ENCODE measurements around the gene GPBAR1.

The GPBAR1 gene

DNA sequence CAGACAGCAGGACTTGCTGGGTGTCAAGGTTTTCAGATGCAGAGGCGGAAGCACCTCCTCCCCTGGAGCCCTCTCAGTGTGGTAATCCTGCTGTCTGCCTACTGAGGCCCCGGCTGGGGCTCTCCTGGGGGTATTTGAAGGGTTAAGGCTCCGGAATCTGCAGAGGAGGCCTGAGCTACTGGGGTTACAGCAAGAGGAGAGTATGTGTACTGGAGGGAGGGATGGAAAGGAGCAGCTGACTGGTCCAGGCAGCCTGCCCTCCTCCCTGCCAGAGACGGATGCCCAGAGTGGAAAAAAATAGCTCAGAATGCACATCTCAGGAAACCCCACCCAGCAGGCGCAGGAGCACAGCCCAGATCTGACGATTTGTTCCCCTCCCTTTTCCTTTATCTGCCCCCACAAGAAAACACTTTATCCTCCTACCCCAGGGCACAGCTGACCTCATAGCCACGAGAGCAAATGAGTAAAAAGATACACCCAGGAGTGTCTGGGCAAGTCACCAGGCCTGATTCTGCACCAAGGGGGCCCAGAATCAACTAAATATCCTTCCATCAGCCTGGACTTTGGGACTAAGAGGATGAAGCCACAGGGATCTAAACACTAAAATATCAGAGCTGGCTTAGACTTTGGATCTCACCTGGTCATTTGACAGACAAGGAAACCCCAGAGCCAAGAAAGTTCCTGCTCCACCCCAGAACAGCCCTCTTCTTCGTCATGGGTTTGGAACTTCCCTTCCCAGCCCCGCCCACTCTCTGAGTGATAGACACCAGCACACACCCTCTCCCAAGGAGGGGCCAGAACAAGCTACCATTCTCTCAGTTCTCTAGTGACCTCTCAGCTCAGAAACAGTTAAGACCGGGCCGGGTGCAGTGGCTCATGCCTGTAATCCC lies 26.0 kb downstream of the GPBAR1 start:
- H3K27me3 ChIP-seq (ENCODE audit: insufficient read depth, poor library complexity, severe bottlenecking): no peaks in the 10 kb centered on the region
- peak overlapping the region; percentile 40 for H3K4me3 ChIP-seq (replicated peaks; ENCODE audit: insufficient read depth, low read length)
- TF ChIP-seq SPI1 (IDR thresholded peaks at IDR 0.05; ENCODE audit: borderline replicate concordance, low read depth) (peak; percentile 57; the same call in 1 of the 2 replicates), POLR2AphosphoS5 (IDR thresholded peaks at IDR 0.05; ENCODE audit: low read depth) (peak; percentile 42), REST (IDR thresholded peaks at IDR 0.05; ENCODE audit: insufficient replicate concordance, low read depth) (peak; percentile 35), GABPA (IDR thresholded peaks at IDR 0.05; ENCODE audit: low read depth) (no peak), CTCF (IDR thresholded peaks at IDR 0.05; ENCODE audit: insufficient read depth, low read length) (no peak)
- peak overlapping the region; percentile 73 for H3K27ac ChIP-seq (replicated peaks)
- peak; percentile 72 to 93 for DNase-seq (ENCODE audit: low read depth in 1 of 2, low spot score in 1 of 2)

DNA sequence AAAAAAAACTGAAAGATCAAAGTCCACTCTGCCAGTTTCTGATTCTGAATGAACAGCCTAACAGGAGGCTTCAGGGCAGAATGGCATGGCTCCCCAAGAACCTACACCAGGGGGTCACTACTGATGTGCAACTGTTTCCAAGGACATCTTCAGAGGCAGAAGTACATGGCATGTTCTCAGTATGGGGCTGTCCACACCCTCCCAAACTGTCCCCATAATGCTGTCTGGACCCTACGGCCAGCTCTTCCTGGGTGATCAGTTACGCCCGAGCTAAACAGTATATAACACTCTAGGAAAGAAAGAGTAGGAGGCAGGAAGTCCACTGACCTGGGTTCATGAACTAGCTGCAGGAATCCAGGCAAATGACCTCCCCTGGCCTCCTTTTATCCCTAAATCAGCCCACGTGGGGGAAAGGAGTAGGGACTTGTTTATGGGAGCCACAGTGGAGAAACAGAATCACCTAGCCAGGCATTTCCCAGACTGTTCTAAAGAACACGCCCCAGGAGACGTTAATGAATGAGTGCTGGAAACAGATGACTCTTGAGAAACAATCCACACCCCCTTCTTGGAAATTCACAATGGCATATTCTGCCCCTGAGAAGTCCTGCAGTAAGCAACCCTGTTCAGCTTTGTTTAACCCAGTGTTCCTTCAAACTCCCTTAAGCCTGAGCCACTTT lies 29.0 kb downstream of the GPBAR1 start:
- no peak for DNase-seq (ENCODE audit: low read depth in 1 of 2, low spot score in 1 of 2)
- Histone ChIP-seq H3K27ac (replicated peaks) (peak overlapping the region; percentile 77), H3K4me3 (replicated peaks; ENCODE audit: insufficient read depth, low read length) (no peak overlapping the region), H3K27me3 (ENCODE audit: insufficient read depth, poor library complexity, severe bottlenecking) (no peaks in the 10 kb centered on the region)
- no peak for TF ChIP-seq SPI1 (IDR thresholded peaks at IDR 0.05; ENCODE audit: borderline replicate concordance, low read depth)
- no peak for TF ChIP-seq CTCF (IDR thresholded peaks at IDR 0.05; ENCODE audit: insufficient read depth, low read length)
- TF ChIP-seq GABPA (IDR thresholded peaks at IDR 0.05; ENCODE audit: low read depth): no peak
- no peak for TF ChIP-seq POLR2AphosphoS5 (IDR thresholded peaks at IDR 0.05; ENCODE audit: low read depth)
- no peak for TF ChIP-seq REST (IDR thresholded peaks at IDR 0.05; ENCODE audit: insufficient replicate concordance, low read depth)

GRCh38 chr2:218290316-218291261 lies 29.8 kb downstream of the GPBAR1 start:
- TF ChIP-seq POLR2AphosphoS5 (IDR thresholded peaks at IDR 0.05; ENCODE audit: low read depth): no peak
- TF ChIP-seq SPI1 (IDR thresholded peaks at IDR 0.05; ENCODE audit: borderline replicate concordance, low read depth): peak; percentile 93
- TF ChIP-seq REST (IDR thresholded peaks at IDR 0.05; ENCODE audit: insufficient replicate concordance, low read depth): no peak
- no peak overlapping the region for H3K4me3 ChIP-seq (replicated peaks; ENCODE audit: insufficient read depth, low read length)
- DNase-seq (ENCODE audit: low read depth in 1 of 2, low spot score in 1 of 2): peak in 1 of 2 experiments; percentile 85
- H3K27me3 ChIP-seq (ENCODE audit: insufficient read depth, poor library complexity, severe bottlenecking): no peaks in the 10 kb centered on the region
- peak overlapping the region; percentile 77 for H3K27ac ChIP-seq (replicated peaks)

Measured in HL-60 (cell line).